Activated CD8-positive, alpha-beta memory T cell treated with anti-CD3 and anti-CD28 coated beads, Interleukin-2, amount 50 U/mL, for 48 hours (primary cell): ENCODE measurements around the gene ZNF587B.
"Not testable (repeated sequence)": the region's sequence is repeated elsewhere in the genome, so short reads cannot be mapped to it uniquely, and the experiment has no call there.

ENCODE experiments used
- DNase-seq: peaks from one replicate; pipeline ENCODE4 v3.0.0-alpha.2; 2020

ZNF587B gene

DNA sequence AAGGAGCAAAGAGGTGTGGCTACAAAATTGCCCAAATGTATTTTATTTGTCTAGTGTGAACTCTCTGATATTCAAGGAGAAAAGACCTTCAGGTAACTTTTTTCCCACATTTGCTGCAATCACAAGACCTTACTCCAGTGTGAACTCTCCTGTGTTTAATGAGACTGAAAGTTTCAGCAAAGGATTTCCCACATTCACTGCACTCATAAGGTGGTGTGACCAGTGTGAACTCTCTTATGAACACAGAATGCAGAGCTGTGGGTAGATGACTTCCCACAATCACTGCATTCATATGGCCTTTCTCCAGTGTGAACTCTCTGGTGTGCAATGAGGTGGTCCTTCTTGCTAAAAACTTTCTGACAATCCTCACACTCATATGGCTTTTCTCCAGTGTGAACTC is 42.4 kb downstream of the ZNF587B start:
- no peak for DNase-seq

DNA sequence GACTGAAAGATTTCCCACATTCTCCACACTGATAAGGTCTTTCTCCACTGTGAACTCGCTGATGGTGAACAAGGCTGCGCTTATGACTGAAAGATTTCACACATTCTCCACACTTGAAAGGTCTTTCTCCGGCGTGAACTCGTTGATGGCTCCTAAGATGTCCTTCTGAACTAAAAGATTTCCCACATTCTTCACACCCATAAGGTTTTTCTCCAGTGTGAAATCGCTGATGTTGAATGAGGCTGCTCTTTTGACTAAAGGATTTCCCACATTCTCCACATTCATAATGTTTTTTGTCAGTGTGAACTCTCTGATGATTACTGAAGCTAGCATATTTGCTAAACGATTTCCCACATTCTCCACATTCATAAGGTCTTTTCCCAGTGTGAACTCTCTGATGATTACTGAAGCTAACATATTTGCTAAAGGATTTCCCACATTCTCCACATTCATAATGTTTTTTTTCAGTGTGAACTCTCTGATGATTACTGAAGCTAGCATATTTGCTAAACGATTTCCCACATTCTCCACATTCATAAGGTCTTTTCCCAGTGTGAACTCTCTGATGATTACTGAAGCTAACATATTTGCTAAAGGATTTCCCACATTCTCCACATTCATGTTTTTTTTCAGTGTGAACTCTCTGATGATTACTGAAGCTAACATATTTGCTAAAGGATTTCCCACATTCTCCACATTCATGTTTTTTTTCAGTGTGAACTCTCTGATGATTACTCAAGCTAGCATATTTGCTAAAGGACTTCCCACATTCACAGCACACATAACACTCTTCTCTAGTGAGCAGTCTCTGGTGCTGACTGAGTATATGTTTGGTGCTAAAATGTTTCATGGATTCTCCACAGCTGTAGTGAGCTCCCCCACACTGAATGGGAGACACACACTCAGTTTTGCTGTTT is 44.0 kb downstream of the ZNF587B start:
- not testable (repeated sequence) for DNase-seq

DNA sequence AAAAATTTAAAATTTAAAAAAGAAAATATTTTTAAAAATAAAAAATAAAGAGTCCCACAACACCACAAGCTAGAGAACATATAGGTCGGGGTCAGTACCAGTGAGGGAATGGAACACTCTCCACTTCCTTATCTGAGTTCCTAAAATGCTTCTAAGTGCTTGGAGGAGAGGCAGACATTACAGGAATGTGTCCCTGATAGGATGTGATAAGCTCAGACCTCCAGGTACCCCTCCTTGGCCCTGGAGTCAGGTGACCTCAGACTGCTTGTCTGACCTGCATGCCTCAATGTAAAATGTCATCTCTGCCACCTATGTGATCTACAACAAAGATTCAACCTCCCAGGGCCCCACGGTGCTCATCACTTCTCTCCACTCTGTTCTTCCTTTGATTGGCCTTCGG is 55.9 kb downstream of the ZNF587B start:
- no peak for DNase-seq

DNA sequence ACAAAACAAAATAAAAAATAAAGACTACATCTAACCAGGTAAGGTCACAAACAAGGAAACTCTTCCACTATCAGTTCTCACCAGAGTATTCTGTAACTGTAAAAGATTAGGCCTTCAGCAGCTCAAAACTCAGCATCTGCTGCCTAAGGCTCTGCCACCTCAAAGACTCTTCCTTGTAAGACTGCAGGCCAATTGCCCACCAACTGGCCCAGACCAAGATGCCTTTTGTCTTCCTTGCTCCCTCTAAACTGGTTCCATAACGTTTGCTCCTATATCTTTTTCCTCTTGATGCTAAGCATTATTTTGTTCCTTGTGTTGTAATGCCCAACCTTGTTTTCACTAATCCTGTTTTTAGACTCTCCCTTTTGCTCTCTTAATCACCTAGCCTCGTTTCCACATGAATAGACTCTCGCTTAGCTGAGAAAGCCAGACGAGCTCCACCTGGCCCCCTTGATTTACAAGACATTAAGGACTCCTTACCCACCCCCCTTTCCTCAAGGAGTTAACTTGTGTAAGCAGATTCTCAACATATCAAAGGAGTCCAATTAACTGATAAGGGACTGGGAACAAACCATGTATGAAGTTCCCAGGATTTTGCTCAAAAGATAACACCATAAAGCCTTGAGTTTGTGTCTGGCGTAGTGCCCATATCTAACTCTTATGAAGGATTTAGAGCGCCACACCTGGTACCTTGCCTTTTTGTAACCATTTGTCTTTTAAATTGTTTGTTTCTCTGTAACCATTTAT is 57.3 kb downstream of the ZNF587B start:
- DNase-seq: no peak

DNA sequence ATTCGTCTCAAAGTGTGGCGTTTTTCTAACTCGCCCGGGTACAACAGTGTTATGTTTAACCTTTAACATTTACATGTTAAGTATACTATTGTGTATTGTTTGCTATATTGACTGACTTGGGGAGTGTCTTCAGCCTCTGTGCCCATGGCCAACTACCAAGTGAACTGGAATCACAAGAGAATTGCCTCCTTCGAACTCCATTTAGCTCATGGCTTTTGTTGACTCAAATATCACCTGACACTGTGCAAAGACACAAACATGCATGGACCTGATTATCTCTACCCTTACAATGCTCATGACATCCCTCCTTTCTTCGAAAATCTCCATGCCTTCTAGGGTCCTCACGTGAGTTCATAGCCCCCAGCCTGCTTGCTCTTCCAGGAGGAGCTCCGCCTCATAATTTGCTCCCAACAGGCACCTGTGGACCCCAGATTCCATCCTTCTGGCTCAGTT is 58.0 kb downstream of the ZNF587B start:
- DNase-seq: no peak

DNA sequence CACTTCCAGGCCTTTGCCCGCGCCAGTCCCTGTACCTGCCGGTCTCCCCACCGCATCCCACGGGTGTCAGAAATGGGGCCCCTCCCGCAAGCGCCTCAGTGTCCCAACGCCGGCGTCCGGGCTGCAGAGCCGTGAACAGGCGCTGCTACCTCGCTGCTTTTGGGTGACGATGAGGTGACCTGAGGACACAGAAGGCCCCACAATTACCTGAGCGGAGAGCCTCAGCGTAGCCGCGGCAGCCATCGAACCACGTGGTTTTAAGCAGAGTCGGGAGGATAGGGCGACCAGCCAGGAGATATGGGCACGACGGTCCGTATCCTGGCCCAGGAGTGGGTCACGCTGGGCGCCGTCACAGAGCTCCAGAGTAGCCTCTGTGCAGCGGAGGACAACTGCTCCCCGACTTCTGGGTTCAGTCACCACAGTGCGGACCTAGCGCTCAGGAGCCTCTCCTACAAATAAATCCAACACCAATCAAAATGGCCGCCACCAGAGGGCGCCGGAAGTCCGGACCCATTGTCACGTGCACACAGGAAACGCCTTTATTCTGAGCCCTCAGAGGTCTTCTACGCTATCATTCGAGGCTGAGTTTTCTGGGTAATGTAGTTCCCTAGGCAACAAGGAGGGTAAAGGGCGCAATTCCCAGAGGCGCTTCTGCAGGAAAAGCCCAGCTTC is 58.6 kb downstream of the ZNF587B start, which contains the start of gene ZNF814:
Gene ZNF814, minus strand, starts transcription at position 478 of the 672 bp plus-strand sequence. Its CDS starts 235 bp downstream, at position 243.
- DNase-seq: peak; percentile 89

DNA sequence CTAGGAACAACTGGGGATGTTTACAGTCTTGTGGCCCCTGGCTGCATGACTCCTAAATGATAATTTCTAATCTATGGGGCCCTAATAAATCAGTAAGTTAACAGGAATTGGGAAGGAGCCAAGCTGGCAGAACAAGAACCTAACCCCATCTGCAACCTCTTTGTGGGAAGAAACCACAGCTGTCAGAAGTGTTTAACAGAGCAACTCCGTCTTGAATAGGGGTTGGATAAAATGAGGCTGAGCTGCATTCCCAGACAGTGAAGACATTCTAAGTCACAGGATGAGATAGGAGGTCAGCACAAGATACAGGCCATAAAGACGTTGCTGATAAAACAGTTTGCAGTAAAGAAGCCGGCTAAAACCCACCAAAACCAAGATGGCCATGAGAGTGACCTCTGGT is 60.6 kb downstream of the ZNF587B start:
- not testable (repeated sequence) for DNase-seq
